Coronary artery (tissue), 2 donors: ENCODE results near the gene APBA2.

Source experiments
- DNase-seq: peaks from one replicate; pipeline ENCODE4 v3.0.0-alpha.2; 2017; ENCODE audit warnings: low spot score
- H3K27ac ChIP-seq, 2 donors: fragments of 200-600 bp; sonication (generic); one replicate each; pipeline ENCODE4 v1.5.1; 2016 to 2019
- H3K4me3 ChIP-seq: fragments of 200-600 bp; sonication (generic); 2 replicates; pipeline ENCODE4 v1.5.1; 2016; ENCODE audit warnings: mild to moderate bottlenecking, moderate library complexity
- TF ChIP-seq, protein P1 (sequence below): fragments of 200-600 bp; sonication (generic); IDR thresholded peaks from one replicate; pipeline ENCODE4 v1.5.1; 2019; ENCODE audit warnings: antibody characterized with exemption

Gene APBA2

DNA sequence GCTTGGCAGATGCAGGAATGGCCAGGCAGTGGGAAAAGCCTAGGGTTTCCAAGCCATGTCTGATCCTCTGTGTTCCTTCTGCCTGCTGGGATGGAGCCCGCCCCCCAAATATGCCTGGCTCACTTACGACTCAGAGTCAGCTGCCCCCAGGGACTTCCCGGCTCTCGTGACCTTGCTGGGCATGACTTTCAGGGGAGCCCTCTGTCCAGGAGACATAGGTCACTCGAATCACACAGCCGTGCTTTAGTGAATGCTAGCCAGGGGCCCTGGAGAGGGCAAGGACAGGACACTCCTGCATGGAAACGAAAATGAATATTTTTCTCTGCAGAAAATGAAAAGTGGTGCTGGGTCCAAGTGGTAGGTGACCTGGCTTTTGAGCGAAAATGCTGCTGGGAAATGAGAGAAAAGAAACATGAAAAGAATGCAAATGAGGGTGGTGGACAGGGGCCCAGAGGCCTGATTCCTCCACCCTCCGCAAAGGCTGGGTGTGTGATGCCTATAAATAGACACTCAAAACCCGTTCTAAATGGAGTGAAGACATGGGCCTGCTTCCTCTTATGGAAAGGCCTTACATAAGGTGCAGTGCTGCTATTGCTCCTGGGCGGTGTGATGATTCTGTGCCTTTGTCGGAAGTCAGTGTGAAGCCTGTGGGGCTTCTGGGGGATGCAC is 107.4 kb downstream of the APBA2 start:
- no peak overlapping the region for H3K4me3 ChIP-seq
- DNase-seq, result no peak
- TF ChIP-seq, protein P1, sequence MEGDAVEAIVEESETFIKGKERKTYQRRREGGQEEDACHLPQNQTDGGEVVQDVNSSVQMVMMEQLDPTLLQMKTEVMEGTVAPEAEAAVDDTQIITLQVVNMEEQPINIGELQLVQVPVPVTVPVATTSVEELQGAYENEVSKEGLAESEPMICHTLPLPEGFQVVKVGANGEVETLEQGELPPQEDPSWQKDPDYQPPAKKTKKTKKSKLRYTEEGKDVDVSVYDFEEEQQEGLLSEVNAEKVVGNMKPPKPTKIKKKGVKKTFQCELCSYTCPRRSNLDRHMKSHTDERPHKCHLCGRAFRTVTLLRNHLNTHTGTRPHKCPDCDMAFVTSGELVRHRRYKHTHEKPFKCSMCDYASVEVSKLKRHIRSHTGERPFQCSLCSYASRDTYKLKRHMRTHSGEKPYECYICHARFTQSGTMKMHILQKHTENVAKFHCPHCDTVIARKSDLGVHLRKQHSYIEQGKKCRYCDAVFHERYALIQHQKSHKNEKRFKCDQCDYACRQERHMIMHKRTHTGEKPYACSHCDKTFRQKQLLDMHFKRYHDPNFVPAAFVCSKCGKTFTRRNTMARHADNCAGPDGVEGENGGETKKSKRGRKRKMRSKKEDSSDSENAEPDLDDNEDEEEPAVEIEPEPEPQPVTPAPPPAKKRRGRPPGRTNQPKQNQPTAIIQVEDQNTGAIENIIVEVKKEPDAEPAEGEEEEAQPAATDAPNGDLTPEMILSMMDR, result no peak
- no peak overlapping the region for H3K27ac ChIP-seq

DNA sequence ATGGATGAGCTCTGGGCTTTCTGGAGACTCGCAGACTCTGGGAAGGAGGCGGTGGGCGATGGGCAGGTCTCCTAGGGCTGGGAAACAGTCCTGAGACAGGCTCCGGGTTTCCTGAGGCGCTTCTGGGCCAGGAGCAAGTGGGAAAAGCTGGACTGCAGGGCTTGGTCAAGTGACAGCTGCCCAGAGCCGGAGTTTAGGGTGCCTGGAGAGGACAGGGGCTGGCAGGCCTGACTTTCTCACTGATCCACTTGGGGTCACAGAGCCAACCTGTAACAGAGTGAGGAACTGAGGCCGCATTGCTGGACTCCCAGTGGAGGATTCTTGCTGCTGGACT is 107.9 kb downstream of the APBA2 start:
- H3K4me3 ChIP-seq, result no peak overlapping the region
- DNase-seq, result no peak
- H3K27ac ChIP-seq, result no peak overlapping the region
- TF ChIP-seq, protein P1, result no peak

DNA sequence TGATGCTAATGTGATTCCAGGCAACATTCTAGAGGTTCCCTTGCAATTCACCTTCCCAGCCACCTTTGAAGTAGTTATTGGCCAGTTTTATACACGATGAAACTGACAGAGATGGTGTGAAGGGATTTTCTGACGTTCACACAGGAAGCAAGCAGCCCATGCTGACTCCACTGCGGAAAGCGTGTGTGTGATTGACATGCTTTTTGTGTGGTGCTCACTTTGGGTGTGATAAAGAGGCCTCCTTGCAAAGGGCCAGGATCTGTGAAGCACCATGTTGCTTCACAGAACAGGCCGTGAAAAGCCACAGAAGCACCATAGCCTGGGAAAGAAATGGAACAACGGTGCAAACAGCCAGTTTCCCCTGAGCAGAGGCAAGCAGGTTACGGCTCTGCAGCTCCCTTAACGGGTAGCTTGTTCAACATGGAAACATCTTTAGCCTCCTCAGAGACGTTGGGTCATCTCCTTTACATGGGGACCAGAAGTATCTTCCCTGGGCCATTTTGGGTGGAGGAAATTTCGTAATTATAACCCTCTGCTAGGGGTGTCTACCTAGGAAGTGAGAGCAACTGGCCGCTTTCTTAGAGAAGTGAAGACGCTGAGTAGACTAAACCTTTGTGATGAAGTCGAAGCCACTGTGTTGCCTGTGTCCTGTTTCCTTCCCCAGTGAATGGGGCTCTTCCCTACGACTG is 108.5 kb downstream of the APBA2 start:
- no peak for DNase-seq
- no peak overlapping the region for H3K27ac ChIP-seq
- H3K4me3 ChIP-seq, result no peak overlapping the region
- TF ChIP-seq, protein P1, result no peak

DNA sequence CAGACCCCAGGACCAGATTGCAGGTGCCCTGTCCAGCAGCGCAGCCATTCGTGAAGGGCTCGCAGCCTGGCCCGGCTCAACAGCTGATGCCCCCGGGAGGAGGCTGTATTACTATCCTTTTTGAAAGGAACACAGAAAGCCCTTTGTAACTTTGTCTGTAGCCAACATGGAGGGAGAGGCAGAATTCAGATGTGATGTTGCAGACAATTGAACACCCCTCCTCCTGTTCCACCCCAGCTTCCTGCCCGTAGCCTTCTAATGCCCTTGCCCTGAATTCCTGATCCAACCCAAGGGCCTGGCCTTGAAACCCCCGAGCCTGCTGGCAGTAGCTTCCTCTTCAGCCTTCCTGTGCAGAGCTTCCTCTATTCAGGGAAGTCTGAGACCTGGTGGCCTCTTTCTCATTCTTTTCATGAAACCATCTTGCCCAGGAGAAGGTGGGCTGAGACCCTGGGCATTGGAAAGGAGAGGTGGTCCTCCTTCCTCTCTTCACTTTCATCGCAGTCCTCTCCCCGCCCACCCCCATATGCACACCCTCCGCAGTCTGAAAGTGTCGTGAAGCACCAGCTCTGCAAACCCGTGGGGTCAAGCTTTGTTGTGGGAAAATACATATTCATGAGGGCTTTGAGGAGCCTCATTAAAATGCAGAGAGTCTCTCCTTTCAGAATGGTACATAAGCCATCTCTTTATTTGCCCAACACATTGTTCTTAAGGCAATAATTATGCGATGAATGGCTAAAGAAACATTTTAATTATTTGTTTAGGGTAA is 109.2 kb downstream of the APBA2 start:
- no peak overlapping the region for H3K27ac ChIP-seq
- no peak for DNase-seq
- TF ChIP-seq, protein P1, result no peak

DNA sequence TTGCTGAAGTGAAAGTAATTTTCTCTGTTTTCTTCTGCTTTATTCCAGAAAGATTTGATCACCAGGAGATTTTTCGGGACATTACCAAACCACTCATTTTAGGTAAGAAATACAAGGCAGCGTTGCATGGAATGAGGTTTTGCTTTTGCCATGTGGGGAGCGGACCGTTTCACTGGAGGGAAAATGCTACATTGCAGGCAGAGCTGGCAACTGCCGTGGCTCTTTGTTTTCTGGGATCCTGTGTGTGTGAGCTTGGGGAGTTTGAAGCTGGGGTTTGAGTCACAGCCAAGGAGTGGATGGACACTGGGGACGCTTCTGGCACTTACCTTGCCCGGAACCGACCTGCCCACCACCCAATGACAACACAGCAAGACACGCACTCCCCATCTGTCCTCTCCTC is 109.9 kb downstream of the APBA2 start:
- Histone ChIP-seq H3K4me3 (no peak overlapping the region), H3K27ac (no peak overlapping the region)
- TF ChIP-seq, protein P1, result no peak
- DNase-seq, result no peak

More for the DNA sequence above, 109.2 kb downstream of the APBA2 start:
- no peak overlapping the region for H3K4me3 ChIP-seq

DNA sequence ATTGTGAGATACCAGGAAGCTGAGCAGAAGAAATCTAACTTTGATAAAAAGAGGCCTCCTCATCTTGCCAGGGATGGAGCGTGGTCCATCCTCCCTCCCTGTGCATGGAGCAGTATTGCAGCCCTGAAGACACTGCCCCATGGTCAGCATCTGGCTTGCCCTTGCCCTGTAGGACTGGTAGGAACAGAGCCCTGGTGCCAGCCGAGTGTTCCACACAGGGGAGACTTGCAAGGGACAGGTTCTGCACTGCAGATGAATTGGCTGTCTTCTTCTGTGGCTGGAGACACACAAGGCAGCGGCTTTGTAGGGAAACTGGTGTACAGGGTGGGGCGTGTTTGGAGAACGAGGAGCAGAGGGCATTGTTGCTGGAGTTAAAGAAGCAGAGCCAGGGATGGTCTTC is 110.5 kb downstream of the APBA2 start:
- H3K27ac ChIP-seq, result no peak overlapping the region
- no peak for DNase-seq
- TF ChIP-seq, protein P1, result no peak
- no peak overlapping the region for H3K4me3 ChIP-seq
